Glutamatergic neuron (in vitro differentiated cells): ENCODE results near the gene FAF1. TPM values are rescaled to one million over a fixed set of nuclear protein-coding genes. Genes with fewer than 3 reads are reported as not detected.
"Not testable (repeated sequence)": the region's sequence is repeated elsewhere in the genome, so short reads cannot be mapped to it uniquely, and the experiment has no call there.

Experiments used
- DNase-seq: peaks from one replicate; pipeline ENCODE4 v3.0.0; 2022
- H3K27ac Mint-ChIP-seq: one replicate; pipeline ENCODE4 v1.8.0; 2020; ENCODE audit warnings: mild to moderate bottlenecking, mixed read lengths, inconsistent platforms; ENCODE audit not compliant: unreplicated experiment
- H3K27me3 Mint-ChIP-seq: one replicate; pipeline ENCODE4 v1.8.0; 2020; ENCODE audit warnings: mild to moderate bottlenecking, moderate library complexity, mixed read lengths, inconsistent platforms; ENCODE audit not compliant: unreplicated experiment
- H3K36me3 Mint-ChIP-seq: one replicate; pipeline ENCODE4 v1.8.0; 2020; ENCODE audit warnings: mild to moderate bottlenecking, mixed read lengths, inconsistent platforms; ENCODE audit not compliant: unreplicated experiment
- H3K4me1 Mint-ChIP-seq: one replicate; pipeline ENCODE4 v1.8.0; 2020; ENCODE audit warnings: mild to moderate bottlenecking, low read depth, mixed read lengths, inconsistent platforms; ENCODE audit not compliant: unreplicated experiment
- H3K4me3 Mint-ChIP-seq: one replicate; pipeline ENCODE4 v1.8.0; 2020; ENCODE audit warnings: mild to moderate bottlenecking, mixed read lengths, inconsistent platforms; ENCODE audit not compliant: unreplicated experiment
- H3K9me3 Mint-ChIP-seq: one replicate; pipeline ENCODE4 v1.8.0; 2020; ENCODE audit warnings: mild to moderate bottlenecking, moderate library complexity, mixed read lengths, inconsistent platforms; ENCODE audit not compliant: unreplicated experiment
- total RNA-seq: library from RNA; stranded (reverse); fragmentation: NEBNext Ultra II Directional; extraction: Animal tissue kit (Norgen Biotek cat#: 25700); gene quantifications from one replicate; pipeline ENCODE4 v1.2.1, GENCODE V29; 2021; ENCODE audit not compliant: unreplicated experiment
- TF ChIP-seq, protein P1 (sequence below): fragments of 200-600 bp; sonication (generic); IDR thresholded peaks from one replicate; pipeline ENCODE4 v1.5.0; 2021; ENCODE audit not compliant: partially characterized antibody, unreplicated experiment

Gene FAF1
- total RNA-seq, 1 donor from 2014 or later, result 57.3 TPM

DNA sequence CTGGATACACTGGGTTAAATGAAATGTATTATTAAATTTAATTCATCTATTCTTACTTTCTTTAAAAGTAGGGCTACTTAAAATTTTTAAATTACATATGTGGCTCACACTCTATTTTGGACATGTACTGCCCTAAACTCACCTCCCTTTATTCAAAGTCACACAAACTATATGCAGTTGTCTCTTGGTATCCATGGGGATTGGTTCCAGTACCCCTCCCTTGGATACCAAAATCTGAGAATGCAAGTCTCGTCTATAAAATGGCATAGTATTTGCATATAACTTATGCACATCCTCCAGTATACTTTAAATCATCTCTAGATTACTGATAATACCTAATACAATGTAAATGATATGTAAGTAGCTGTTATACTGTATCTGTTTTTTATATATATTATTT lies 57.6 kb downstream of the FAF1 start:
- peaks cover 6% of the 10 kb centered on the region for H3K9me3 Mint-ChIP-seq
- H3K36me3 Mint-ChIP-seq, result peaks cover 4% of the 10 kb centered on the region
- H3K27me3 Mint-ChIP-seq, result no peaks in the 10 kb centered on the region
- H3K4me3 Mint-ChIP-seq, result no peak overlapping the region
- H3K4me1 Mint-ChIP-seq, result no peaks in the 10 kb centered on the region
- H3K27ac Mint-ChIP-seq, result no peak overlapping the region
- TF ChIP-seq, protein P1, sequence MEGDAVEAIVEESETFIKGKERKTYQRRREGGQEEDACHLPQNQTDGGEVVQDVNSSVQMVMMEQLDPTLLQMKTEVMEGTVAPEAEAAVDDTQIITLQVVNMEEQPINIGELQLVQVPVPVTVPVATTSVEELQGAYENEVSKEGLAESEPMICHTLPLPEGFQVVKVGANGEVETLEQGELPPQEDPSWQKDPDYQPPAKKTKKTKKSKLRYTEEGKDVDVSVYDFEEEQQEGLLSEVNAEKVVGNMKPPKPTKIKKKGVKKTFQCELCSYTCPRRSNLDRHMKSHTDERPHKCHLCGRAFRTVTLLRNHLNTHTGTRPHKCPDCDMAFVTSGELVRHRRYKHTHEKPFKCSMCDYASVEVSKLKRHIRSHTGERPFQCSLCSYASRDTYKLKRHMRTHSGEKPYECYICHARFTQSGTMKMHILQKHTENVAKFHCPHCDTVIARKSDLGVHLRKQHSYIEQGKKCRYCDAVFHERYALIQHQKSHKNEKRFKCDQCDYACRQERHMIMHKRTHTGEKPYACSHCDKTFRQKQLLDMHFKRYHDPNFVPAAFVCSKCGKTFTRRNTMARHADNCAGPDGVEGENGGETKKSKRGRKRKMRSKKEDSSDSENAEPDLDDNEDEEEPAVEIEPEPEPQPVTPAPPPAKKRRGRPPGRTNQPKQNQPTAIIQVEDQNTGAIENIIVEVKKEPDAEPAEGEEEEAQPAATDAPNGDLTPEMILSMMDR, result no peak
- no peak for DNase-seq

DNA sequence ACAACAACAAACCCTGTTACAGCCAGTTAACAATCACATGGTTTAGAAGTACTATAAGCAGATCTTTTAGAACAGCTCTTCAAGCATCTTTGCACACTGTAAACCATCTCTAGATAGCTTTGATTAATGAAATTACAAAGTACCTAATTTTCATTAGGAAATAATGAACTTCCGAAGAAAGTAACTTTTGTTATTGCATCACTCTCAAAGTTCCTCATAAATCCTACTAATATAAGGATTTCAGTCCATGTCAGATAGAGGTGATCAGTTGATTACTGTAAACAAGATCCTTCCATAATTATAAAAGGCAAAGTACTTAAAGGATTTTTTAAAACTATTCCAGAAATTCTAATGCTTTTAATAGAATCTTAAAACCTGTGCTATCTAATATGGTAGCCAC lies 58.2 kb downstream of the FAF1 start:
- Mint-ChIP-seq H3K27me3 (no peaks in the 10 kb centered on the region), H3K36me3 (peaks cover 4% of the 10 kb centered on the region), H3K27ac (no peak overlapping the region), H3K9me3 (peaks cover 4% of the 10 kb centered on the region), H3K4me3 (no peak overlapping the region), H3K4me1 (no peaks in the 10 kb centered on the region)
- no peak for DNase-seq
- TF ChIP-seq, protein P1, result no peak

DNA sequence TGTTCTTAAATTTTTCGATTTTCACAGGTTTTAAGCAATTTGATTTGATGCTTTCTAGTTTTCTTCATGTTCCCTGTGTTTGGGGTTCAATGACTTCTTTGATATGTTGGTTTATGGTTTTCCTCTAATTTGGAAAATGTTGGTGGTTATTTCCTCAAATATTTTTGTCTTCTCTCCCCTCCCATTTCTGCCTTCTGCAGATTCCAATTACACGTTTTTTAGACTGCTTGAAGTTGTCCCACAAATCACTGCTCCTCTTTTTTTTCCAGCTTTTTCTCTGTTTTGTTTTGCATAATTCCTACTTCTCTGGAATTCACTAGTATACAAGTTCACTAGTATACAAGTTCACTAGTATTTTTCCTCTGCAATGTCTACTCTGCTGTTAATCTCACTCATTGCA lies 61.3 kb downstream of the FAF1 start:
- Mint-ChIP-seq H3K4me3 (no peak overlapping the region), H3K27me3 (no peaks in the 10 kb centered on the region), H3K9me3 (no peaks in the 10 kb centered on the region), H3K36me3 (no peaks in the 10 kb centered on the region), H3K27ac (no peak overlapping the region), H3K4me1 (no peaks in the 10 kb centered on the region)
- TF ChIP-seq, protein P1, result no peak
- no peak for DNase-seq

DNA sequence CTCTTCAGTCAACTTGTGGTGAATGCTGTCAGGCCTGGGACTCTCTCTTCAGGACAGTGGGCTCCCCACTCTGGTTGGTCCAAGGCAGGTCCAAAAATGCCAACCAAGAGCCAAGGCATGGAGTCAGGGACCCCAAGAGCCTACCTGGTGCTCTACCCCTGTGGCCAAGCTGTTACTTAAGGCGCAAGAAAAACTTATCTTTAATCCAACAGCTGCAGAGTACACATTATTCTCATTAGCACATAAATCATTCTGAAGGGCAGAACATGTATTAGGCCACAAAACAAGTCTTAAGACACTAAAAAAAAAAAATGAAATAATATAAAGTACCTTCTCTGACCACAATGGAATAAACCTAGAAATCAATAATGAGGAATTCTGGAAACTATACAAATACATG lies 65.7 kb downstream of the FAF1 start:
- Mint-ChIP-seq H3K4me1 (no peaks in the 10 kb centered on the region), H3K36me3 (peaks cover 16% of the 10 kb centered on the region), H3K27me3 (no peaks in the 10 kb centered on the region), H3K4me3 (no peak overlapping the region), H3K9me3 (peaks cover 1% of the 10 kb centered on the region), H3K27ac (no peak overlapping the region)
- TF ChIP-seq, protein P1, result no peak
- DNase-seq, result no peak

DNA sequence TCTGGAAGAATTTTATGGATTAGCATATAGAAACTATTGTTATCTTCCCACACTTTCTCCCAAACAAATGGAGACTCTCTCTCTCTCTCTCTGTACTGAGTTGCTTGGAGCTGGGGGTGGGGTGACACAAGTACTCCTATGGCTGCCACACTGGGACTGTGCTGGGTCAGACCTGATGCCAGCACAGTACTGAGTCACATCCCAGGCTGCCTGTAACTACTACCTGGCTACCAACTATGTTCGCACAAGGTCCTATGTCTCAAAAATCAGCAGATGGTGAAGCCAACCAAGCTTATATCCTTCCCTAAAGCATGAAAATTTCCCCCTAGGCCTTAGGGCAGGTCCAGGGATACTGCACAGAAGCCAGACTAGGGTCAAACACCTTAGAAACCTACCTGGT lies 66.6 kb downstream of the FAF1 start:
- Mint-ChIP-seq H3K4me3 (no peak overlapping the region), H3K27ac (no peak overlapping the region), H3K36me3 (peaks cover 16% of the 10 kb centered on the region), H3K9me3 (peaks cover 1% of the 10 kb centered on the region), H3K27me3 (no peaks in the 10 kb centered on the region), H3K4me1 (no peaks in the 10 kb centered on the region)
- TF ChIP-seq, protein P1, result no peak
- no peak for DNase-seq

DNA sequence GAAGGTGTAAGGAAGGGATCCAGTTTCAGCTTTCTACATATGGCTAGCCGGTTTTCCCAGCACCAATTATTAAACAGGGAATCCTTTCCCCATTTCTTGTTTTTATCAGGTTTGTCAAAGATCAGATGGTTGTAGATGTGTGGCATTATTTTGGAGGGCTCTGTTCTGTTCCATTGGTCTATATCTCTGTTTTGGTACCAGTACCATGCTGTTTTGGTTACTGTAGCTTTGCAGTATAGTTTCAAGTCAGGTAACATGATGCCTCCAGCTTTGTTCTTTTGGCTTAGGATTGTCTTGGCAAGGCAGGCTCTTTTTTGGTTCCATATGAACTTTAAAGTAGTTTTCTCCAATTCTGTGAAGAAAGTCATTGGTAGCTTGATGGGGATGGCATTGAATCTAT lies 72.5 kb downstream of the FAF1 start:
- not testable (repeated sequence) for DNase-seq, H3K27me3 Mint-ChIP-seq, H3K4me3 Mint-ChIP-seq, H3K4me1 Mint-ChIP-seq, H3K9me3 Mint-ChIP-seq, H3K36me3 Mint-ChIP-seq, H3K27ac Mint-ChIP-seq
